Omental fat pad (tissue), 4 donors: Measurements from ENCODE around the gene SNRNP48. TPM values are rescaled to one million over a fixed set of nuclear protein-coding genes. Genes with fewer than 3 reads are reported as not detected.

Source experiments
- ATAC-seq: fragments of 150-250 bp; one replicate; pipeline ENCODE4 v1.9.1; 2016; ENCODE audit warnings: mild to moderate bottlenecking, moderate library complexity; ENCODE audit not compliant: low FRiP score
- DNase-seq: peaks from one replicate; pipeline ENCODE4 v3.0.0-alpha.2; 2019; ENCODE audit warnings: low spot score
- CTCF ChIP-seq, 3 donors: fragments of 450-650 bp; IDR thresholded peaks; one replicate each; pipeline ENCODE4 v1.5.1; 2016 to 2017; ENCODE audit warnings: antibody characterized with exemption in 3 of 3, mild to moderate bottlenecking in 3 of 3, moderate library complexity in 2 of 3
- total RNA-seq, 4 donors: library from RNA; depleted of rRNA; stranded (reverse); fragments of >200 nt; gene quantifications; one replicate each; pipeline ENCODE4 v1.1.0, GENCODE V29; 2016

The SNRNP48 gene
- 10 to 100 TPM in 3 of 4 donors, 1 to 10 TPM in 1; 8.4 to 14.2 (median 11.5) TPM for total RNA-seq

DNA sequence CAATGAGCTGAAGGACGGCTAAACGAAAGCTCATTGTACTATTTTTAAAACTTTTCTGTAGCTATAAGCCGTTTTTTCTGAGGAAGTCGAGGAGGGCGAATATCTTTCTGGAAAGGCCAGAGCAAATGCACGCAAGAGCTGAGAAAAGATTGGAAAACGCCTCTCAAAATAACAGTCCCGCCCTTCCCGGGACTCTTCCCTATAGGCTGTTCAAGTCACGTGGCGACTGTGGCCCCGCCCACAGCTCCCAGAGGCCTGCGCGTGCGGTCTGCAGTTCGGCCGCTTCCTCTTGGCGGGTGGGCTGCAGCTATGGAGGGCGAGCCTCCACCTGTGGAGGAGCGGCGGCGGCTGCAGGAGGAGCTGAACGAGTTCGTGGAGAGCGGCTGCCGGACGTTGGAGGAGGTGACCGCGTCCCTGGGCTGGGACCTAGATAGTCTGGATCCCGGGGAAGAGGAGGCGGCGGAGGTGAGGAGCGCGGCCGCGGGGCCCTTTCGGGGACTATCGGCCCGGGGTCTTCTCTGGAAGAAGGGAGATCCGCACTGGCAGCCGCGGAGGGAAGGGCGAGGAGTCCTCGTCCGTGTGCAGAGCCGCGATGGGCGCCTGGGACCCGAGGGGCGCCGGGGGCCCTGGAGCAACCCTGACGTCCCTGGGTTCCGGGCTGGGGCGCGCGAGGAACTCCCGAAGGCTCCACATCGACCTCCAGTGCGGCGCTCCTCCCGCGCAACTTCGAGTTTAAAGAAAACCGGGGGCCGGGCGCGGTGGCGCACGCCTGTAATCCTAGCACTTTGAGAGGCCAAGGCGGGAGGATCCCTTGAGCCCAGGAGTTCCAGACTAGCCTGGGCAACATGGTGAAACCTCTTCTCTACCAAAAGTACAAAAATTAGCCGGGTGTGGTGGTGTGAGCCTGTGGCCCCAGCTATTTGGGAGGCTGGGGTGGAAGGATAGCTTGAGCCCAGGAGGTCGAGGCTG, at the start of gene SNRNP48:
Gene SNRNP48 (plus strand): TSS at position 250 of the 969 bp plus-strand sequence. CDS start 60 bp downstream, at position 310.
- ATAC-seq (peak; percentile 97), DNase-seq (peak; percentile 96)
- no peak for TF ChIP-seq CTCF (IDR thresholded peaks at IDR 0.05)

DNA sequence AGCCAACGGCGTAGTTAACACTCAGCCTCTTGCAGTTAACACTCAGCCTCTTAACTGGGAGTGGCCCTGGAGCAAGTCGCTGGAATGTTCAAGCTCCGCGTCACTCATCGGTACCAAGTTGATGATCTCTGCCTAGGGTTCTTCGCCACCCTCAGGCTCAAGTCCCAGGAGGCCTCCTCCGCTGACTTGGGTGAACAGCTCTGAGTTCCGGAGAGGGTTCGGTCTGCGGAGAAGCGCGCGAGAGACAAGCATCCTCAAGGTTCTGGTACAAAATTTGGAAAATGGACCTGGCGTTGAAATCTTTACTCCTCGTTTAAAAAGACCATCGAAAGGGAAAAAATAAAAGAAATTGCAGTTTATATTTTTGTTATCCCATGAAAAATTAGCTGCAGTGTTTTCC, 49.4 kb upstream of the SNRNP48 start:
- TF ChIP-seq CTCF (IDR thresholded peaks at IDR 0.05), result no peak
- no peak for DNase-seq
- ATAC-seq, result no peak

DNA sequence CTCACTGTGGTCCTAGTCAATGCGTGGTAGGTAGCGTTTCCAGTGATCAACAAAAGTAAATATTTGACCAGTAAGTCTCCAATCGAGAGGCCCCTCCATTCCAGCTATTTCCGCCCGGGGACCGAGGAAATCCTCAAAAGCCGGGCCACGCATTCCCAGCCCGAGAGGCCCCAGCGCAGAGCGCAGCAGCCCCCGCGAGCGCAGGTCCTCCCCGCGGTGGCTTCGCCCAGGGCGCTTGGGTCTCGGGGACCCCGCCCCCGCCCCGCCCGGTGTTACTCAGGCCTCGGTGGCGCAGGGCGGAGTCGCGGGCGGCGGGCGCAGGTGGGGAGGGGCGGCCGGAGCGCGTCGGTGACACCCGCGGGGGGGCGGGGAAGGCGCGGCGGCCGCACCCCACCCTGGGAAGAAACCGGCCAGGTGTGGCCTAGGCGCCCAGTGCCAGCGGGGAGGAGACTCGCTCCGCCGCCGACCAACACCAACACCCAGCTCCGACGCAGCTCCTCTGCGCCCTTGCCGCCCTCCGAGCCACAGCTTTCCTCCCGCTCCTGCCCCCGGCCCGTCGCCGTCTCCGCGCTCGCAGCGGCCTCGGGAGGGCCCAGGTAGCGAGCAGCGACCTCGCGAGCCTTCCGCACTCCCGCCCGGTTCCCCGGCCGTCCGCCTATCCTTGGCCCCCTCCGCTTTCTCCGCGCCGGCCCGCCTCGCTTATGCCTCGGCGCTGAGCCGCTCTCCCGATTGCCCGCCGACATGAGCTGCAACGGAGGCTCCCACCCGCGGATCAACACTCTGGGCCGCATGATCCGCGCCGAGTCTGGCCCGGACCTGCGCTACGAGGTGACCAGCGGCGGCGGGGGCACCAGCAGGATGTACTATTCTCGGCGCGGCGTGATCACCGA, 48.6 kb upstream of the SNRNP48 start, which contains the start of gene DSP:
Gene DSP (plus strand): TSS at position 497 of the 890 bp plus-strand sequence. CDS start 245 bp downstream, at position 742.
- DNase-seq, result no peak
- no peak for TF ChIP-seq CTCF (IDR thresholded peaks at IDR 0.05)
- peak; percentile 64 for ATAC-seq

DNA sequence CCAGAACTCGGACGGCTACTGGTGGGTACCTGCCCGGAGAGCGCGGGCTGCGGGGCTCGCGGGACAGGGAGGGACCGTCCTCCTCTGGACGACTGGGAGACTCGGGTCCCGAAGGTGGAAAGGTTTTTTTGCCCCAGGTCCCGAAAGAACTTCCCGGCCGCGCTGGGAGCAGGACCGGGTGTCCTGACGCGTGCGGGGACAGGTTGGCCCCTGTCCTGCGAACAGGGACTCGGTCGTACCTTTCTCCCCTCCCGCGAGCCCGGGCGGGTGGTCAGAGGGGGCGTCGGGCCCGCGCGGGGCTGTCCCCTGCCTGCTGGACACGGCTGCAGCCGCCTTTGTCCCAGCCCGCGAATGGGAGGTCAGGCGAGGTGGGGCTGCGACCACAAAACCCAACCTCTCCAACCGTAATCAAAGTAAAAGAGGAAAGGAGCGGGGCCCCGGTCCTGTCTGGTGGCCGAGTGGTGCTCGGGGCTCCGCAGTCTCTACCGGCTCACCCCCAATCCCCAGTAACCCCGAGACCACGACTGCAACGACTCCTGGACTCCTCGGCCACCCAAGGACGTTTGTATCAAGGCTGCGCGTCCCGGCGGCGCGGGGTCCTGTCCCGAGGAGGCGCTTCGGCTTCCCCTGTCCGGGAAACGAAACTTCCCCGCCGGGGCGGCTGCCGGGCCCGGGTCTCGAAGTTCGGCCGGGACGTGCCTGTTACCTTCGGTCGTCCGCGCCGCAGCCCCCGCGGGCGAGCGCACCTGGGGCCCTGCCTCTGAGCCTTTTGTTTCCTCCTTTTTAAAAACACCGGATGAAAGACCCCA, 47.7 kb upstream of the SNRNP48 start:
- peak; percentile 22 for ATAC-seq
- no peak for TF ChIP-seq CTCF (IDR thresholded peaks at IDR 0.05)
- no peak for DNase-seq

DNA sequence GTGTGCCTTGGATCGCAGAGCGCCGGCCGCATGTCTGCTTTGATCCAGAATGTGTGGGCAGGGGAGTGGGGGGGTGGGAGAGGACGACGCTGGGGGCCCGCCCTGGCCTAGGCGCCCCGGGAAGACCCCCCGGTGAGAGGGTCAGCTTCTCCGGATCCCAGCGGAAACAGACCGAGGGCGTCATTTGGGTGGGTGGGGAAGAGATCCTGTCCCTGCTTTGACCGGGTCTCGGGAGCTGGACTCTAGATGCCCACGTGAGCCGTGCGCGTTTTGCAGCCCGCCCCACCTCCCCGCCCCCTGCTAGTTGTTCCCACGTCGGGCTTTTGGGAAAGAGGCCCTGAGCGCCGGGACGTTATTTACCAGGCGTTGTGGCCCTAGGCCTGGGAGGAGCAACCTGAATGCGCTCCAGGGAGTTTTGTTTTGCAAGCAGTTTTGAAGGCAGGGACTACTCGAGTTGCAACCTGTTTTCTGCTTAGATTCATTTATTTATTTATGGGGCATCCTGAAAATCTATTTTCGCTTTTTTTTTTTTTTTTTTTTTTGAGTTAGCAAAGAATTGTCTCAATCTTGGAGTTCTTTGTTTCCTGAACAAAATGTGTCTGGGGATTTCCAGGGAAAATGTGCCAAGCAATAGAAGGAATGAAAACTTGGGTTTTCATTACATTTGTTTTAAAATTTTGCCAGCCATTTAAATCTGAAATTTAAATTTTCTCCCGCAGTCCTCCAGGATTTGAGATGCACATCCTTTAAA, 46.9 kb upstream of the SNRNP48 start:
- ATAC-seq (peak; percentile 64), DNase-seq (no peak)
- TF ChIP-seq CTCF (IDR thresholded peaks at IDR 0.05), result no peak
